ENCODE results near the gene XXYLT1.
"Not testable (repeated sequence)": the region's sequence is repeated elsewhere in the genome, so short reads cannot be mapped to it uniquely, and the experiment has no call there.

The XXYLT1 gene

DNA sequence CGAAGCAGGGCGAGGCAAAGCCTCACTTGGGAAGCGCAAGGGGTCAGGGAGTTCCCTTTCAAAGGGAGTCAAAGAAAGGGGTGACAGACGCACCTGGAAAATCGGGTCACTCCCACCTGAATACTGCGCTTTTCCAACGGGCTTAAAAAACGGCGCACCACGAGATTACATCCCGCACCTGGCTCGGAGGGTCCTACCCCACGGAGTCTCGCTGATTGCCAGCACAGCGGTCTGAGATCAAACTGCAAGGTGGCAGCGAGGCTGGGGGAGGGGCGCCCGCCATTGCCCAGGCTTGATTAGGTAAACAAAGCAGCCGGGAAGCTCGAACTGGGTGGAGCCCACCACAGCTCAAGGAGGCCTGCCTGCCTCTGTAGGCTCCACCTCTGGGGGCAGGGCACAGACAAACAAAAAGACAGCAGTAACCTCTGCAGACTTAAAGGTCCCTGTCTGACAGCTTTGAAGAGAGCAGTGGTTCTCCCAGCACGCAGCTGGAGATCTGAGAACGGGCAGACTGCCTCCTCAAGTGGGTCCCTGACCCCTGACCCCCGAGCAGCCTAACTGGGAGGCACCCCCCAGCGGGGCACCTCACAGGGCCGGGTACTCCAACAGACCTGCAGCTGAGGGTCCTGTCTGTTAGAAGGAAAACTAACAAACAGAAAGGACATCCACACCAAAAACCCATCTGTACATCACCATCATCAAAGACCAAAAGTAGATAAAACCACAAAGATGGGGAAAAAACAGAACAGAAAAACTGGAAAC is 182.9 kb downstream of the XXYLT1 start:
- not testable (repeated sequence) for DNase-seq

DNA sequence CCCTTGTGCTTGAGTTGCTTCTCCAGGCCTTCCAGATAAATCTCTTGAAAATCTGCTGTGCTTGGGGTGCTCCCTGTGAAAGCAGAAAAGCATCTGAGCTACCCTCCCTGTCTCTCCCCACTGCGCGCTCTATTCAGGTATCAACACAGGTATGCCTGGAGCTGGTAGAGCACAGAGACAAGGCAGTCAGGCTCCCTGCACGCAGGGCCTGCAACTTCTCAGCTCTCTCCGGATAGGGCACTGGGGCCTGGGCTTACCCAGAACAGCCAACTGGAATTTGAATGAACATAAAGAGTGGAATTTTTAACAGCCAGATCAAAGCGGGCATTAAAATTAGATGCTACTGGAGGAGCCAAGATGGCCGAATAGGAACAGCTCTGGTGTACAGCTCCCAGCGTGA is 183.6 kb downstream of the XXYLT1 start:
- no peak for DNase-seq

DNA sequence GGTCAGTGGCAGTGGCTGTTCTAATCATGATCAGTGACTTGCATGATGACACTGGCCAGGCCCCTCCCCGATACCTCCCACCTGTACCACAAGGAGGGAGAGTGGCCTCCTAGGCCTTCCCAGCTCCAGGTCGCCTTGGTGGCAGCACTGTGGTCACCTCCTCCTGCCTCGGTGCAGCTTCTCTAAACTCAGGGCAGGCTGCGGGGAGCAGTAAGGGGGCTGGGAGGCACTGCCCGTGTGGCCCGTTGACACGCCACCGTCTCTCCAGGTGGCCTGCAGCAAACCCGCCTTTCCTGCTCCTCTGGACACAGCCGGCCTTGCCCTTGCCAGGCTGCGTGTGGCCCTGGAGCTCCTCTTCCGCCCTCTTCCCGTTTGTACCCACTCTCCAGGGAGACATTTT is 184.1 kb downstream of the XXYLT1 start:
- DNase-seq: no peak

DNA sequence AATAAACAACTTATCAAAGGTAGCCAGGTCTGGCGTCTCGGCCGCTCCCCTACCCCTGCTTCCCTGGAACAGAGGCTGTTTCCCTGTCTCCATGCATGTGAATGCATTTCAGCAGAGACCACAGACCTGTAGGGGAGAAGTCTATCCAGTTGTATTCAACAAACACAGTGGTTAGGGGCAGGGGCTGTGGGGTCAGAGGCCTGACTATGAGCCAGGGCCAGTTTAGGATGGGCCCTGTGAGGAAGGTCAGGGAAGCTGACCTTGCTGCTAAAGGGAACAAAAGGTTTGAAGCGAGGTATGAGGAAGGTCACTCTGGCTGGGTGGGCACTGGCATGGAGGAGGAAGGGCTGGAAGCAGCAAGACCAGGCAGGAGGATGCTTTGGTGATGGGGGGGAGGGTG is 184.6 kb downstream of the XXYLT1 start:
- no peak for DNase-seq

DNA sequence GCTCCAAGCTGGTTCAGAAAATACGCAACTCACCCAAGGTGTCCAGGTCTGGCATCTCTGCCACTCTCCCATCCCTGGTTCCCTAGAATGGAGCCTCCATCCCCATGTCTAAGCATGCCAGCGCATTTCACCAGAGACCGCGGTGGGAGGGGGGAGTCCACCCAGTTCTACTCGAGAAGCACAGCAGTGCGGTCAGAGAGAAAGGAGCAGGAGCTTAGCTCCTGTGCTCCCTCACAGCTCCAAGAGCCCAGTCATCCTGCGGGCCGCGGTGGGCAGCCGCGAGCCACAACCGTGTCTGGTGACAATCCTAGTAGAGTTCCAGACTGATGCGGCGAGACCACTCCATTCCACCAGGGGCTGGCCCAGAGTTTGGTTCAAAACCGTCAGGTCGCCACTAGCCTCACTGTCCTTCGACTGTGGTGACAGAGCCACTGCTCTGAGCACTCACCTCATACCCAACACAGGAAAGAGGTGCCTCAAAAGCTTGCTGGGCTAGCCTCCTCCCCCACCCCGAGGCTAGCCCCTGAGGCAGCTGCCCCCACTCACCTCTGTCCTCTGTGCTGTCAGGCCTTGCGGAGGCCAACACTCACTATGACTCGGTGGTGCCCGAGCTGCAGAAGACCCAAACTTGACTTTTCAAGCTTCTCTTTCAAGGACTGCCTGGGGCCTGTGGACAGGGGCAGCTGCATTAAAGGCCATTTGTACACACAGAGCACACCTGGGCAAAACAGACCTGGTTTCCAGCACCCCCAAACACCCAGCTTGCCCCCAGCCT is 185.4 kb downstream of the XXYLT1 start:
- DNase-seq: no peak

DNA sequence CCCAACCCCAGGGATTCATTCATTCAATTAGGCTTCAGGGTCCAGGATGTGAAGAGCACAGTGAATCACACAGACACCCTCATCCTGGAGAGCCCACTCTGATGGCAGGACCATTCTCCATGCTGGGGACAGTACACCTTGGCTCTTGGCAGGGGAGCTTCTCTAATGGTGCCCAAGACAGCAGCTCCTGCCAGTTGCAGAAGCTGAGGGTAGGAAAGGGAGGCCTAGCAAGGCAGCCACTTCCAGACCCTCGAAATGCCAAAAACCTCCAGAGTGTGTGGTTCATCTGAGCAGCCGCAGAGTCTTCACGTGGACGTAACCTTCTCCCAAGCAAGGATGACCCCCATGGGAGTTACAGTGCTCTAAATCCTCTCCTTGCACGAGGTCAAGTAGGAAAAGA is 186.2 kb downstream of the XXYLT1 start:
- no peak for DNase-seq

DNA sequence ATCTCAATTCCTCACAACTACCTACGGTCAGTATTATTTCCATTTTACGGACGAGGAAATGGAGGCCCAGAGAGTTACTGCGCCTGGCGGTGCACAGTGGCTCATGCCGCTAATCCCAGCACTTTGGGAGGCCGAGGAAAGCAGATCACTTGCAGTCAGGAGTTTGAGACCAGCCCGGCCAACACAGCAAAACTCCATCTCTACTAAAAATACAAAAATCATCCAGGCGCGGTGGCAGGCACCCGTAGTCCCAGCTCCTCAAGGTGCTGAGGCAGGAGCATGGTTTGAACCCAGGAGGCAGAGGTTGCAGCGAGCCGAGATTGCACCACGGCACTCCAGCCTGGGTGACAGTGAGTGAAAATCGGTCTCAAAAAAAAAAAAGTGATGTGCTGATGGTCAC is 187.3 kb downstream of the XXYLT1 start:
- no peak for DNase-seq

DNA sequence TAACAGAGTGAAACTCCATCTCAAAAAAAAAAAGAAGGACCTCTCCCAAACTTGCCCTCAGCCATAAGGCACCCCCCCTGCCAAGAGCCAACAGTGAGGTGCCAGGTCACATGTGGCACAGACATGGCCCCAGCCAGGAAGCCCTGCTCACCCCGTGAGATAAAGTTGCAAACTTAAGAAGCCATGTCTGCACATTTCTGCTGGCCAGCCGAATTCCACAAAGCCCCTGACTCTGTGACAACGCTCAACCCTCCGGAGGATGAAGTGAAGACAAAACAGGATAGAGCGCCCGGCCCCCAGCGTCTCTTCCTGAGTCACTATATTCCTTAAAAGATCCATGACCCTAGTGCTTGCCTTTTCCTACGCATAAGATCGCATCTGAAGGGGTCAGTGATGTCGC is 188.1 kb downstream of the XXYLT1 start:
- no peak for DNase-seq

DNA sequence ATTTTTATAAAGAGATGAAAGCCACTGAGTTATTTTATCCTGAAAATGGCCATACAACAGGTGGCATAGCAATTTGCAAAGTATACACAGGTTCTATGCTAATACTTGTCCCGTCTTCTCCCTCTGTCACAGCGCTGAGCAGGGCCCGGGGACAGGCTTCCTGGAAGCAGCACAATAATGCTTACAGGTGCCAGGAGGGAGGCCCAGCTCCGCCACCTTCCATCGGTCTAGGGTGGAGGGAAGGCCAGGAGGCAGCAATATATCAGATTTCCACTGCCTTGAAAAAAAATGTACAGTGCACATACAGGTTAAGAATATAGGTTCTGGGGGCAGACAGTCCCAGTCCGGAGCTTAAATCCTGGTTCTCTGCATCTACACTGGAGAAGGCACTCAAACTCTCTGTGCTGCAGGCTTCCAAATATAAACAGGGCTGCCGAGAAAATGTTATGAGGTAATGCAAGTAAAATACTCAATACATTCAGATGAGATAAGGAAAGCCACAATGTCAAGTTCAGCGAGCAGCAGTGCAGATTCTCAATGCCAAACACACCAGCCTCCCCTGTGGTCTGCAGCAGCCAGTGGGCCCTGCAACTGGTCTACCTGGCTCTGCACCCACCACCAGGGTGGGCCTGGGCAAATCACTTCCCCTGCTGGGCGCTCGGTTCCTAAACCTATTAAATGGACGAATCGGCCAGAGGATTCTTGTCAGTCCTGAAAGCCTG is 189.6 kb downstream of the XXYLT1 start:
- DNase-seq: no peak

DNA sequence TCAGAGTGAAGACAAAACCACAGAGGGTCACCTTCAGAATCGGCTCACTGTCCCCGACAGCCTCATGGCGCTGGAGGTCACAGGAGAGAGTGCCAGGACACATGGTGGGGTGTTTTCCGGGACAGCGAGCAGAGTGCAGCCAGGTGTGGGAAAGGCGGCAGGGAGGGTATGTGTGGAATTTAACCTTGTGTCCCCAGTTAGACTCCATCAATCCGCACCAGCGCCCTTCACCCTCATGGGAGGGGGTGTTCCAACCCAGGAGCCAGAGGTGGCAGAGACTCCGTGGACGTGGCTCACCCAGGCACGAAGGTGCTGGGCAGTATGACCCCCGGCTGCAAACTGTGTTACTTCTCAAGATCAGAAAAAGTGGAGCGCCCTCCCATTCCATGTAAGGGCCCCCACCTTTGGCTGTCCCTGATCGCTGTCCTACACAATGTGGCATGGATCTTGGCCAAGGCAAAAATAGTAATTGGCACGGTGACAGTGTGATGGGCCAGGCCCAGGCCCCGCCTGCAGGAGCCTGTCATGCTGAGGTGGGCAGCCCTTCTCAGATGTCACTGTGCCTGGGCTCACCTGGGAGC is 190.3 kb downstream of the XXYLT1 start:
- no peak for DNase-seq

DNA sequence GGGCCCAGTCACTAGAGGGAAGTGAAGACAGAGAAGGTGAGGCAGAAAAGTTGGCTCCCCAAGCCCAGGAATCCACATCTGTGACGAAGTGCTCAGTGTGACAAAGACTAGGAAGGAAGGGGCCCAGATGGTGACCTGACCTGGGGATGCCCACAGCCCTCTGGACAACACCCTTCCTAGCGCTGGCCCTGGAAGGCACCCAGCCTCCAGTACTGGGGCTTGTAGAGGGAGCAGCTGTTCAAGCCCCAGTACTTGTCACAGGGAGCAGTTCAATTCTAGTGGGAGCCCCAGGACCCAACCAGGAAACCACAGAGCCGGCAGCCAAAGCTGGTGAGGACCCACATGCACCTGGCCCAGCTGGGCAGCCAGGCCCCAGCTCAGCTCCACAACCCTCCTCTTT is 190.8 kb downstream of the XXYLT1 start:
- DNase-seq: no peak

DNA sequence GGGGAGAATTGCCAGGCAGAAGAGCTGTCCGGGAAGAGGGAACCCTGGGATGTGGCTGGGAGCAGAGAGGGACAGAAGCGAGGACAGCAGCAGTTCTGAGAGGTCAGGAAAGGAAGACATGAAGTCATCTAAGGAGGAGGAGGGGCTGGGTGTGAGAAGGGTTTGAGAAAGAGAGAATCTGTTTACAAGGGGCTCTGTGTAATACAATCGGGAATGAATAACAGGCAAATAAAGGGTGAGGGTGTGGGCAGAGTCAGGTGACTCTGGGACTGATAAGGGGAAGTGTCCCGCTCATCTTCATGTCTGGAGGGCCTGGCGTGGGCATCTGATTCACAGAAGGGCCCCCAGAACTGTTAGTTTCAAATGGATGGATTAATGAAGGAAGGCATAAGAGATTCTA is 191.3 kb downstream of the XXYLT1 start:
- DNase-seq: no peak

DNA sequence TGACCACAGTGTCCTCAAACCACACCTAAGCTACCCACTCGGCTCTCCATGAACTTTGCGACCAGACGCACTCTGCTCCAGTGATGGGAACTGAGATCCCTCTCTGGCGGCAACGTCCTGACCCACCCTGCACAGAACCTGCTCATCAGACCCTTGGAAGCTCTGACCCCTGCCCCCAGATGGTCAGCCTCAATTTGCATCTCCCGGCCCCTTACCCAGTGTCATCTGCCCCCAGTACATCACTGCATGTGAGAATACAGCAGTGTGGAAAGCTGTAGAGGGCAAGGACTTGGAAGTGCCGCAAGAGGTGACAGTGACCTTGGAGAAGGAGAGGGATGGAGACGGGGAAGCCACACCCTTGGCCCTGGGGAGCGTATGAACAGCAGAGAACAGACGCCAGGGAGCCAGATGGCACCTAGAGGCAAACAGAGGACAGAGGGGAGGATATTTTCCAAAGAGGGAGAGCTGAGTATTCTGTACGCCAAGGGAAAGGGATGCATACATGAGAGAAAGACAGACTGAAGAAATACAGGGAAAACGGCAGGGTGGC is 192.0 kb downstream of the XXYLT1 start:
- DNase-seq: no peak

DNA sequence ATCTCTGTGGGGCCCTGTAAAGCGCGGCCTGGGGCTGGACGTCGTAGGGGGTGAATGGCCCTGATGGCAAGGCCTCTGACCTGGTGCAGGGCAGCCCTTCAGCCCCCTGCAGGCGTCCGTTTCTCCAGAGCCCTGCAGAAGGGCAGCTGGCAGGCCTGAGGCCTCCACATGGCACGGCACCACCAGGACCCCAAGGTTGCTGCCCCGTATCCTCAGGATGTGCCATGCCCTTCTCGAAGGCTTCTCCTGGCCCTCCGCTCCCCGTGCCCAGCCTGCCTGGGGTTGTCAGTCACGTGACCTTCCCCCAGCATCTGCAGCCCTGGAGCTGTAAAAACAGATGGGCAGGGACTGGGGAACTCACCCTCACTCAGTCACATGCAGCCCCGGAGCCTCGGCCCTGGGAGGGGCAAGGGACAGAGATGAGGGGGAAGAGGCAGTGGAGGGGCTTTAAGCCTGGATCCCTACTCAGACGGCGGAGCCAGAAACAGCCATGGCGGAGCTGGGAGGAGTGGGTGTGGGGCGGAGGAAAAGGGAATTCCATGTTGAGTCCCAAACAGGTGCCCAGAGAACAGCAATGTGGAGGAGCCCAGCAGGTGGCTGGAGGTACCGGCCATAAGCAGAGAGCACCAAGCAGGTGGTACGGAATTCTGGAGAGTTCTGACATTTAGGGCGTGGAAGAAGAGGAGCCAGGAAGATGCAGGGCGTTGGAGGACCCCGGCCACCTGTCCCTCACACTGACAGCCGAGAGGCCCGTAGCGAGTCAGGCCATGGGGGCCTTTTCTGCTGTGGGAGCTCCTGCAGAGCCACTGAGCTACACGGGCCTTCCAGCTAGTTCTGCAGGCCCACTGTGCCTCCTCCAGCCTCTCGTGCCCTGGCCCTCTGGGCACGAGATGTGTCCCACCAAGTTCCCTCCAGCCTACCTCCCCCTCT is 193.1 kb downstream of the XXYLT1 start:
- no peak for DNase-seq

DNA sequence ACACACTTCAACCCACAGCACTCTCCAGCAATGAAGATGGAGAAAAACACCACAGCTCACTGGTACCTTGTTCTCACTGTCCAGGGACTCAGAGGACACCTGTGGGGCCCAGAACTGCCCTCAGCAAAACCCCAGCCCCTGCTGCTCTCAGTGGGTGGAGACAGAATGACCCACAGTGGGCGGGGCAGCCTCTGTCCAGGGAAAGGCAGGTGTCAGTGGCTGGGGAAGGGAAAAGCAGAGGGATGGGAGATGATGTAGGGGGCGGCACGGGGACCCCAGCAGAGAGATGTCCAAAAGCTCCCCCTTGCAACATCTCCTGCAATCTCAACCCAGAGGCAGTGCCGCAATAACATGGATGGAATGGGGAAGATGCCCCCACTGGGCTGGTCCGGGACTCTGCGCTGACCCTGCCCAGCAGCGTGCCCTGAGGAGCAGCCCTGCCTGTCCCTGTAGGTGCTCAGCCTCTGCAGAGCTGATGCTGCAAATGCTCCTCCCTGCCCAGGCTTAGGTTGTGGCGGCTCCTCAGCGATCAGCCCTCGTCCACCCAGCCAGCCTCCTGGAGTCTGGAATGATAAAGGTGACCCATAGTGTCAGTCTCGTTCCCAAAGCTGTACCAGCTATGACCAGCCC is 193.9 kb downstream of the XXYLT1 start:
- no peak for DNase-seq

DNA sequence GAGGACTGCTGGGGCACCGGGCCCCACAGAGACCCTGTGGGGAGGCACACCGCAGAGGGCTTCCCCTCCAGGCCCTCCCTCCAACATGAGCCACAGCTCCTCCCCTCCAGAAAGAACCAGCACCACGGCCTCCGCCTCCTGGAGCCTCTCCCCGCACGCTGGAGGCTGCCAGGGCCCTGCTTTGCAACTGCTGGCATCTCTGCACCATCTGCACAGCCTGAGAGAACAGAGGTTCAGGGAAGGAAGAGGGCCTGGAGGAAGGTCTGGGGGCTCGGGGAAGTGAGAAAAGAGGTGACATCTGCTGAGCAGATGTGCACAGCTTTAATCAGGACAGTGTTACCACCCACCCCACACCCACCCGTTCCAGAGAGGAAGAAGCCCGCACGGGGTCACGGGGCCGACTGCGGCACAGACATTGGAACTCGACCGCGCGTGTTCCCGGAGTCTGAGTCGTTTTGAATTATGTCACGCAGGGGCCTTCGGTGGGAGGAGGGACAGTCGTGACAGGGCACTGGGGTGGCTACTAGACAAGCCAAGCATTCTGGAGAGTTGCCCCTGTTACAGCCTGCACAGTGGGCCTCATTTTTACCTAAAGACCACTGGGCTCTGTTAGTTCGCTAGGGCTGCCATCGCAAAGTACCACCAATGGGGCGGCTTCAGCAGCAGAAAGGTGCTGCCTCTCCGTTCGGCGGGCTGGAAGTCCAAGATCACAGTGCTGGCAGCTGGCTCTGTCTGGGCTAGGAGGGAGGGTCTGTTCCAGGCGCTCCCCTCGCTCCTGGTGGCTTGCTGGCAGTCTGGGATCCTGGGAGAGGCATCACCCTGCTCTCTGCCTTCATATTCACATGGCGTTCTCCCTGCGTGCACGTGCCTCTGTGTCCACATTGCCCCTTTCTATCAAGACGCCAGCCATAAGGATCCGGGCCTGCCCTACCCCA is 194.8 kb downstream of the XXYLT1 start:
- peak; percentile 12 for DNase-seq

DNA sequence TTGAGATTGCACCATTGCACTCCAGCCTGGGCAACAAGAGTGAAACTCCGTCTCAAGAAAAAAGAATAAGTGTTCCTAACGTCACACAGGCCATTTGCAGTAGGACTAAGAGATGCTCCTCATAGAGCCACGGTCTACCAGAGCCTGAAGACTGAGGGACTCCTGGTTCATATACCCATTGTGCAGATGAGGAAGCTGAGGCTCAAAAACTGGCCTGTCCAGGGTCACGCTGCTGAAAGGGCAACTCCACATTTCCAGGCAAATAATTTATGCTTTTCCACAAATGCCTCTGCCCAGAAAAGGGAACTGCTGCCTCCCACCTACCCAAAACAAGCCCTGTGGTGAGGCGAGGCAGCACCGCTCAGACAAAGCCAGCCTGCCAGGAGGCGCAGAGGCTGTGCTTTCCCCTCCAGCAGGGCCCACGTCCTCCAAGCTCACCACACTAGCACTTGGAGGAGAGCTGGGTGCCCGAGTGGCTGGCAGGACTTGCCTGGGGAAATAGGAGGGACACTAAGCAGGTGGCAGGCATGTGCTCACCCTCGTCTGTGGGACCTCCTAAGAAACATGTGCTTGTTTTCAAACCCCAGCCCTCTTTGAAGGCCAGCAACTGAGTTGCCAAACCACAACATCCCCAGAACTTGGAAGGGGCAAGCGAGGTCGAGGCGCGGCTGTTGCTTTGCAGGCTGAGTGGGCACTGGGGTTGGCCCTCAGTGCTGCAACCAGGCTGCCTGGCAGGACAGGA is 195.6 kb downstream of the XXYLT1 start:
- peak; percentile 26 for DNase-seq

DNA sequence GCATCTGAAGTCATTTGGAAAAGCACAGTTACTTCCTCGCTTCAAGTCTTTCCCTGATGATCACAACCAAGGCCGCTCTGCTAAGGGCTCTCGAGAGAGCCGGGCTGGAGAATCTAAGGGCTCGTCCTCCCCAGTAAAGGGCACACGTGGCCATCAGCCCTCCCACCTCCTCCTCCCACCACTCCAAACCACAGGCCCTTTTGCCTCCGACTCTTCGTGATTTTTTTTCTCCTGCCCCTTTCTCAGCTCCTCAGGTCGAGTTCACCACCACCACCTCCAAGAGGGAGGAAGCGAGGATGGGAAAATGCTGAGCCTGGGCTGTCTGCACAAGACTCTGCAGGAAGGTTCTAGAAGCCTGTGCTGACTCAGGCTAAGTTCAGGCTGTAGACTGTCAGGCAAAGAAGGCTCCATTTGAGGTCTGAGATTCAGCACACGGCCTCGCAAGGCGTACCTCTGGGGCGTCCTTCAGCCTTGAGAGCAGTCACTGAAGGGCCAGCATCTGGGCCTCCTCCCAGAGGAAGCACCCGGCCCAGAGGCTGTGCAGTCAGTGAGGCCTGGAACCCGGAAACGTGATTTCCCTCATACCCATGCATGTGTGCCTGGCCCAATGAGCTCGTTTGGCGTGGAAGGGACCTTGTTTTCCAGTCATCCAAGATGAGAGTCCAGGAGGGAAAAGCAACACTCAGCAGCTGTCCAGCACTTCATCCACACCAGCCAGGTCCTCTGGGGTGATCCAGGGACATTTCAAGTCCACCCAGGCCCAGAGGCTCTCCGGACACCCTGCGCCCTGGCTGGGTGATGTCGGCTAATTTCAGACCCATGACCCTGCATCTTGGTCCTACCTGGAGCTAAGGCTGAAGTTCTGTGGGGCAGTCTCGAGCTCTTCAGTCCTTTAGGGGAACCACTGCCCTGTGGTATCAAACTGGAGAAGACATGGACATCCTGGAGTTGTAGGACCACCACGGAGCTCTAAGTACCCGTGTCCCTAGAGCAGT is 196.8 kb downstream of the XXYLT1 start:
- no peak for DNase-seq

All from fibroblast of upper back skin (primary cell).